GM23338 (cell line): ENCODE results near the gene ADGRL1. TPM values are rescaled to one million over a fixed set of nuclear protein-coding genes. Genes with fewer than 3 reads are reported as not detected.

ENCODE experiments used
- ATAC-seq: fragments of 200-7000 bp; cut with Tn5 transposase; 3 replicates; pipeline ENCODE4 v1.9.1; 2020
- DNase-seq: peaks from one replicate; pipeline ENCODE4 v3.0.0-alpha.2; 2015; ENCODE audit warnings: low spot score
- H2AFZ ChIP-seq: fragments of 200-600 bp; sonication (generic); 2 replicates; pipeline ENCODE4 v1.8.0; 2016; ENCODE audit warnings: antibody characterized with exemption, mild to moderate bottlenecking, moderate library complexity
- H3F3A ChIP-seq: fragments of 200-600 bp; sonication (generic); replicated peaks from 2 replicates; pipeline ENCODE4 v1.8.0; 2017; ENCODE audit warnings: antibody characterized with exemption, mixed run types, low read depth
- H3K27ac ChIP-seq: fragments of 200-600 bp; sonication (generic); 2 replicates; pipeline ENCODE4 v1.6.1; 2016; ENCODE audit warnings: low read depth
- H3K27me3 ChIP-seq: fragments of 200-600 bp; sonication (generic); 2 replicates; pipeline ENCODE4 v1.8.0; 2016; ENCODE audit warnings: mild to moderate bottlenecking, mixed run types, moderate library complexity; ENCODE audit not compliant: insufficient read depth
- H3K36me3 ChIP-seq: fragments of 200-600 bp; sonication (generic); 2 replicates; pipeline ENCODE4 v1.8.0; 2016; ENCODE audit warnings: mild to moderate bottlenecking; ENCODE audit not compliant: insufficient read depth
- H3K4me1 ChIP-seq: fragments of 200-600 bp; sonication (generic); 2 replicates; pipeline ENCODE4 v1.8.0; 2016; ENCODE audit warnings: mild to moderate bottlenecking, moderate library complexity; ENCODE audit not compliant: insufficient read depth
- H3K4me2 ChIP-seq: fragments of 200-600 bp; sonication (generic); 2 replicates; pipeline ENCODE4 v1.7.1; 2017; ENCODE audit warnings: mixed run types
- H3K4me3 ChIP-seq: fragments of 200-600 bp; sonication (generic); 2 replicates; pipeline ENCODE4 v1.6.1; 2016; ENCODE audit warnings: mixed run types
- H3K79me2 ChIP-seq: fragments of 200-600 bp; sonication (generic); replicated peaks from 2 replicates; pipeline ENCODE4 v1.8.0; 2017; ENCODE audit warnings: mild to moderate bottlenecking; ENCODE audit not compliant: insufficient read depth
- H3K9me2 ChIP-seq: fragments of 200-600 bp; sonication (generic); 2 replicates; pipeline ENCODE4 v1.8.0; 2017; ENCODE audit not compliant: insufficient read depth
- H4K20me1 ChIP-seq: fragments of 200-600 bp; sonication (generic); replicated peaks from 2 replicates; pipeline ENCODE4 v1.8.0; 2017; ENCODE audit warnings: mild to moderate bottlenecking; ENCODE audit not compliant: insufficient read depth
- H3K27ac Mint-ChIP-seq: 2 replicates; pipeline ENCODE4 v1.8.0; 2020; ENCODE audit warnings: inconsistent platforms, mild to moderate bottlenecking, moderate library complexity, mixed read lengths
- H3K27me3 Mint-ChIP-seq: 3 replicates; pipeline ENCODE4 v1.8.0; 2022; ENCODE audit warnings: low read depth, mild to moderate bottlenecking, moderate library complexity, mixed read lengths, inconsistent platforms; ENCODE audit not compliant: insufficient read depth, poor library complexity
- H3K36me3 Mint-ChIP-seq: 3 replicates; pipeline ENCODE4 v1.8.0; 2021; ENCODE audit warnings: low read depth, mild to moderate bottlenecking, inconsistent platforms, moderate library complexity, mixed read lengths
- H3K4me1 Mint-ChIP-seq: 3 replicates; pipeline ENCODE4 v1.8.0; 2020; ENCODE audit warnings: mild to moderate bottlenecking, inconsistent platforms, mixed read lengths
- H3K4me3 Mint-ChIP-seq: 3 replicates; pipeline ENCODE4 v1.8.0; 2021; ENCODE audit warnings: moderate library complexity, mild to moderate bottlenecking, inconsistent platforms, mixed read lengths
- H3K9me3 Mint-ChIP-seq: 3 replicates; pipeline ENCODE4 v1.8.0; 2020; ENCODE audit warnings: moderate library complexity, mild to moderate bottlenecking, inconsistent platforms, mixed read lengths
- CREB1 ChIP-seq: fragments of 250-450 bp; sonication (Bioruptor Pico); IDR thresholded peaks from 2 replicates; pipeline ENCODE4 v1.5.0; 2020; ENCODE audit warnings: low read depth, mild to moderate bottlenecking, moderate library complexity
- CTCF ChIP-seq, 2 experiments: fragments of 200-600 bp in 1 of 2; sonication (generic) in 1 of 2; conservative IDR thresholded peaks; 2 replicates each; pipeline versions ENCODE4 v1.5.1 to v1.6.1; 2016 to 2017; ENCODE audit warnings: antibody characterized with exemption in 2 of 2, low read depth in 2 of 2, mild to moderate bottlenecking in 2 of 2, moderate library complexity in 1 of 2
- ETS1 ChIP-seq: IDR thresholded peaks from 2 replicates; pipeline ENCODE4 v1.6.1; 2016; ENCODE audit warnings: antibody characterized with exemption
- EZH2 ChIP-seq: fragments of 200-600 bp; sonication (generic); IDR thresholded peaks from one replicate; pipeline ENCODE4 v1.8.0; 2017; ENCODE audit warnings: antibody characterized with exemption, mild to moderate bottlenecking, low read depth; ENCODE audit not compliant: unreplicated experiment
- EZH2phosphoT487 ChIP-seq: fragments of 200-600 bp; sonication (generic); IDR thresholded peaks from one replicate; pipeline ENCODE4 v1.8.1; 2018; ENCODE audit warnings: antibody characterized with exemption; ENCODE audit not compliant: unreplicated experiment
- JUNB ChIP-seq: IDR thresholded peaks from one replicate; pipeline ENCODE4 v1.6.1; 2016; ENCODE audit warnings: antibody characterized with exemption; ENCODE audit not compliant: unreplicated experiment
- NANOG ChIP-seq: IDR thresholded peaks from 2 replicates; pipeline ENCODE4 v1.6.1; 2016; ENCODE audit warnings: antibody characterized with exemption, borderline replicate concordance
- POLR2AphosphoS5 ChIP-seq: IDR thresholded peaks from 2 replicates; pipeline ENCODE4 v1.6.1; 2016; ENCODE audit warnings: antibody characterized with exemption, low read depth
- REST ChIP-seq: IDR thresholded peaks from one replicate; pipeline ENCODE4 v1.6.1; 2018; ENCODE audit warnings: antibody characterized with exemption; ENCODE audit not compliant: unreplicated experiment
- STAT1 ChIP-seq: IDR thresholded peaks from one replicate; pipeline ENCODE4 v1.6.1; 2016; ENCODE audit warnings: antibody characterized with exemption; ENCODE audit not compliant: unreplicated experiment
- ZNF114 ChIP-seq: fragments of 250-450 bp; sonication (Bioruptor Pico); IDR thresholded peaks from 2 replicates; pipeline ENCODE4 v1.5.0; 2020; ENCODE audit warnings: mild to moderate bottlenecking, moderate library complexity
- ZNF331 ChIP-seq: fragments of 250-450 bp; sonication (Bioruptor Pico); IDR thresholded peaks from 2 replicates; pipeline ENCODE4 v1.5.0; 2020; ENCODE audit warnings: low read depth, mild to moderate bottlenecking, moderate library complexity
- ZNF462 ChIP-seq: fragments of 250-450 bp; sonication (Bioruptor Pico); IDR thresholded peaks from 2 replicates; pipeline ENCODE4 v1.5.0; 2020; ENCODE audit warnings: mild to moderate bottlenecking, moderate library complexity
- polyA plus RNA-seq: library from polyadenylated mRNA; unstranded; fragments of >200 nt; fragmentation: Nextera tagmentation; extraction: Ambion mirVana; gene quantifications from 2 replicates; pipeline ENCODE4 v1.2.1, GENCODE V29; 2016
- total RNA-seq: library from RNA; depleted of rRNA; stranded (reverse); fragments of >200 nt; shearing (Covaris generic); gene quantifications from 2 replicates; pipeline ENCODE4 v1.2.3, GENCODE V29; 2014

Gene ADGRL1
- total and polyA plus RNA-seq, 2 experiments from 2014 or later = 20.6 to 100 TPM

GRCh38 chr19:14250870-14251269 is 44.9 kb upstream of the ADGRL1 start:
- Histone ChIP-seq H2AFZ (no peak overlapping the region), H3K4me3 (no peak overlapping the region), H4K20me1 (no peaks in the 10 kb centered on the region), H3K4me1 (peaks cover 15% of the 10 kb centered on the region), H3F3A (peaks cover 3% of the 10 kb centered on the region), H3K4me2 (no peak overlapping the region), H3K9me2 (no peaks in the 10 kb centered on the region), H3K79me2 (no peaks in the 10 kb centered on the region), H3K27ac (no peak overlapping the region), H3K27me3 (no peaks in the 10 kb centered on the region), H3K36me3 (no peaks in the 10 kb centered on the region)
- ATAC-seq (no peak), DNase-seq (no peak)
- no peak overlapping the region for H3K27ac Mint-ChIP-seq
- H3K36me3 Mint-ChIP-seq = no peaks in the 10 kb centered on the region; the same call in 2 of the 3 replicates
- H3K4me1 Mint-ChIP-seq = peaks cover 29% of the 10 kb centered on the region
- TF ChIP-seq ZNF331 (CRISPR knock-in tag) (no peak), ZNF462 (CRISPR knock-in tag) (no peak), ZNF114 (CRISPR knock-in tag) (no peak), POLR2AphosphoS5 (no peak), ETS1 (no peak), STAT1 (no peak), CREB1 (no peak), CTCF (conservative IDR thresholded peaks at IDR 0.05; ENCODE audit: low read depth in 2 of 2) (no peak), EZH2 (no peak), NANOG (no peak), REST (no peak), JUNB (no peak), EZH2phosphoT487 (no peak)
- H3K9me3 Mint-ChIP-seq = peaks cover 2% of the 10 kb centered on the region; the same call in 1 of the 3 replicates
- peak overlapping the region; percentile 54; the same call in 2 of the 3 replicates for H3K4me3 Mint-ChIP-seq
- peaks cover 23% of the 10 kb centered on the region for H3K27me3 Mint-ChIP-seq
